Liver (tissue), 9 donors: ENCODE measurements around the gene ATG2B. TPM values are rescaled to one million over a fixed set of nuclear protein-coding genes. Genes with fewer than 3 reads are reported as not detected.

ENCODE experiments used
- DNase-seq: peaks from one replicate; pipeline ENCODE4 v3.0.0-alpha.2; 2017; ENCODE audit warnings: low spot score
- H3K27ac ChIP-seq, 2 donors: one replicate each; pipeline ENCODE4 v1.7.0; 2013; ENCODE audit warnings: inconsistent platforms in 2 of 2, low read length in 2 of 2, control low read depth in 1 of 2, low read depth in 1 of 2, mild to moderate bottlenecking in 1 of 2
- H3K27me3 ChIP-seq, 4 donors: one replicate each; pipeline versions ENCODE4 v1.6.1 to v1.7.0; 2013; ENCODE audit warnings: low read length in 3 of 4, inconsistent platforms in 1 of 4, mild to moderate bottlenecking in 1 of 4, moderate library complexity in 1 of 4; ENCODE audit not compliant: control insufficient read depth in 4 of 4, insufficient read depth in 4 of 4
- H3K36me3 ChIP-seq, 4 donors: one replicate each; pipeline versions ENCODE4 v1.6.1 to v1.7.0; 2013; ENCODE audit warnings: low read length in 3 of 4, mild to moderate bottlenecking in 3 of 4, low read depth in 1 of 4, moderate library complexity in 1 of 4; ENCODE audit not compliant: control insufficient read depth in 4 of 4, insufficient read depth in 3 of 4
- H3K4me1 ChIP-seq, 4 donors: one replicate each; pipeline versions ENCODE4 v1.6.1 to v1.7.0; 2013; ENCODE audit warnings: low read length in 3 of 4, mild to moderate bottlenecking in 3 of 4, moderate library complexity in 1 of 4; ENCODE audit not compliant: control insufficient read depth in 4 of 4, insufficient read depth in 4 of 4
- H3K4me3 ChIP-seq, 3 donors: one replicate each; pipeline versions ENCODE4 v1.6.1 to v1.7.0; 2013; ENCODE audit warnings: low read length in 3 of 3, control low read depth in 1 of 3, low read depth in 1 of 3, mild to moderate bottlenecking in 1 of 3
- H3K9ac ChIP-seq, 2 donors: one replicate each; pipeline ENCODE4 v1.7.0; 2013; ENCODE audit warnings: low read length in 2 of 2, mild to moderate bottlenecking in 2 of 2, moderate library complexity in 2 of 2, control low read depth in 1 of 2, low read depth in 1 of 2
- H3K9me3 ChIP-seq, 4 donors: one replicate each; pipeline versions ENCODE4 v1.6.1 to v1.7.0; 2013; ENCODE audit warnings: low read length in 3 of 4; ENCODE audit not compliant: control insufficient read depth in 4 of 4
- ATF3 ChIP-seq: IDR thresholded peaks from 2 replicates; pipeline ENCODE4 v1.6.1; 2016; ENCODE audit warnings: antibody characterized with exemption
- CTCF ChIP-seq: fragments of 150-350 bp; IDR thresholded peaks from 2 replicates; pipeline ENCODE4 v1.5.1; 2017; ENCODE audit warnings: improper control_type of control experiment, low read depth, low read length; ENCODE audit not compliant: missing input control
- EGR1 ChIP-seq, 2 donors: IDR thresholded peaks; 2 replicates each; pipeline ENCODE4 v1.6.1; 2016 to 2018; ENCODE audit warnings: antibody characterized with exemption in 2 of 2, low read depth in 2 of 2
- FOXA1 ChIP-seq: IDR thresholded peaks from 2 replicates; pipeline ENCODE4 v1.6.1; 2016; ENCODE audit warnings: antibody characterized with exemption
- FOXA2 ChIP-seq: IDR thresholded peaks from 2 replicates; pipeline ENCODE4 v1.6.1; 2016; ENCODE audit warnings: antibody characterized with exemption
- GABPA ChIP-seq, 2 donors: IDR thresholded peaks in 1 of 2; conservative IDR thresholded peaks in 1 of 2; 2 replicates each; pipeline ENCODE4 v1.6.1; 2016; ENCODE audit warnings: antibody characterized with exemption in 2 of 2, mild to moderate bottlenecking in 1 of 2, moderate library complexity in 1 of 2
- HNF4A ChIP-seq, 2 donors: conservative IDR thresholded peaks; 2 replicates each; pipeline ENCODE4 v1.6.1; 2016; ENCODE audit warnings: antibody characterized with exemption in 2 of 2, mild to moderate bottlenecking in 2 of 2
- HNF4G ChIP-seq: IDR thresholded peaks from 2 replicates; pipeline ENCODE4 v1.6.1; 2016; ENCODE audit warnings: antibody characterized with exemption
- JUND ChIP-seq, 2 donors: IDR thresholded peaks; 2 replicates each; pipeline ENCODE4 v1.6.1; 2016; ENCODE audit warnings: antibody characterized with exemption in 2 of 2
- NR2F2 ChIP-seq: IDR thresholded peaks from 2 replicates; pipeline ENCODE4 v1.6.1; 2016; ENCODE audit warnings: antibody characterized with exemption
- RAD21 ChIP-seq, 2 donors: IDR thresholded peaks; 2 replicates each; pipeline ENCODE4 v1.6.1; 2016; ENCODE audit warnings: antibody characterized with exemption in 2 of 2, mild to moderate bottlenecking in 2 of 2
- RXRA ChIP-seq, 2 donors: IDR thresholded peaks; 2 replicates each; pipeline ENCODE4 v1.6.1; 2017 to 2018; ENCODE audit warnings: antibody characterized with exemption in 2 of 2, mild to moderate bottlenecking in 1 of 2
- SP1 ChIP-seq: IDR thresholded peaks from 2 replicates; pipeline ENCODE4 v1.6.1; 2018; ENCODE audit warnings: antibody characterized with exemption, mild to moderate bottlenecking
- TAF1 ChIP-seq: conservative IDR thresholded peaks from 2 replicates; pipeline ENCODE4 v1.6.1; 2016; ENCODE audit warnings: antibody characterized with exemption, mild to moderate bottlenecking
- YY1 ChIP-seq: IDR thresholded peaks from 2 replicates; pipeline ENCODE4 v1.6.1; 2016; ENCODE audit warnings: antibody characterized with exemption, mild to moderate bottlenecking
- WGBS: extraction: QIAGEN DNeasy Blood & Tissue Kit; methylation state at CpG from one replicate; pipeline ENCODE4 v1.1.7; 2013; 5-methylcytosine and 5-hydroxymethylcytosine counted together
- polyA plus RNA-seq, 2 donors: library from polyadenylated mRNA; stranded (reverse) in 1 of 2; unstranded in 1 of 2; fragments of 200-250 nt in 1 of 2; fragments of >200 nt in 1 of 2; fragmentation: Nextera tagmentation in 1 of 2; extraction: Ambion mirVana in 1 of 2; gene quantifications; one replicate each; pipeline versions ENCODE4 v1.2.1 to v1.2.3, GENCODE V29; 2013 to 2015
- total RNA-seq, 2 donors: library from RNA; depleted of rRNA; stranded (reverse); fragments of >200 nt; gene quantifications; one replicate each; pipeline ENCODE4 v1.2.3, GENCODE V29; 2014
- TF ChIP-seq, protein P1 (sequence below): IDR thresholded peaks from 2 replicates; pipeline ENCODE4 v1.6.1; 2016; ENCODE audit warnings: antibody characterized with exemption
- TF ChIP-seq, protein P2 (sequence below): IDR thresholded peaks from 2 replicates; pipeline ENCODE4 v1.6.1; 2016; ENCODE audit warnings: antibody characterized with exemption, mild to moderate bottlenecking
- TF ChIP-seq, protein P3 (sequence below): IDR thresholded peaks from 2 replicates; pipeline ENCODE4 v1.6.1; 2016; ENCODE audit warnings: antibody characterized with exemption
- donor health status: healthy.
- donor health status: healthy.
- donor health status: healthy.
- donor health status: healthy.
- donor health status: healthy.

Gene ATG2B
- total and polyA plus RNA-seq, 4 donors, result 4.7 to 36.0 (median 20.5) TPM

- WGBS, result 78% methylated on average over 1 of the region's 1 CpG
Observed at GRCh38 chr14:96246539-96246847, 116.6 kb downstream of the ATG2B start.

More at GRCh38 chr14:96246539-96246847, 116.6 kb downstream of the ATG2B start:
- Histone ChIP-seq H3K9ac (no peak overlapping the region), H3K4me3 (no peak overlapping the region), H3K27me3 (no peaks in the 10 kb centered on the region), H3K9me3 (no peaks in the 10 kb centered on the region), H3K27ac (no peak overlapping the region), H3K4me1 (no peaks in the 10 kb centered on the region), H3K36me3 (no peaks in the 10 kb centered on the region)
- no peak for DNase-seq
- TF ChIP-seq FOXA1 (no peak), NR2F2 (no peak), SP1 (no peak), EGR1 (IDR thresholded peaks at IDR 0.05; ENCODE audit: low read depth in 2 of 2) (no peak), HNF4G (no peak), YY1 (no peak), TAF1 (no peak), GABPA (IDR thresholded peaks at IDR 0.05 in 1 of 2, conservative IDR thresholded peaks at IDR 0.05 in 1 of 2) (no peak), HNF4A (conservative IDR thresholded peaks at IDR 0.05) (no peak), RXRA (IDR thresholded peaks at IDR 0.05) (no peak), CTCF (no peak), FOXA2 (no peak), RAD21 (IDR thresholded peaks at IDR 0.05) (no peak), ATF3 (no peak), JUND (IDR thresholded peaks at IDR 0.05) (no peak)
- TF ChIP-seq, protein P1, sequence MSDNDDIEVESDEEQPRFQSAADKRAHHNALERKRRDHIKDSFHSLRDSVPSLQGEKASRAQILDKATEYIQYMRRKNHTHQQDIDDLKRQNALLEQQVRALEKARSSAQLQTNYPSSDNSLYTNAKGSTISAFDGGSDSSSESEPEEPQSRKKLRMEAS, result no peak
- TF ChIP-seq, protein P2, sequence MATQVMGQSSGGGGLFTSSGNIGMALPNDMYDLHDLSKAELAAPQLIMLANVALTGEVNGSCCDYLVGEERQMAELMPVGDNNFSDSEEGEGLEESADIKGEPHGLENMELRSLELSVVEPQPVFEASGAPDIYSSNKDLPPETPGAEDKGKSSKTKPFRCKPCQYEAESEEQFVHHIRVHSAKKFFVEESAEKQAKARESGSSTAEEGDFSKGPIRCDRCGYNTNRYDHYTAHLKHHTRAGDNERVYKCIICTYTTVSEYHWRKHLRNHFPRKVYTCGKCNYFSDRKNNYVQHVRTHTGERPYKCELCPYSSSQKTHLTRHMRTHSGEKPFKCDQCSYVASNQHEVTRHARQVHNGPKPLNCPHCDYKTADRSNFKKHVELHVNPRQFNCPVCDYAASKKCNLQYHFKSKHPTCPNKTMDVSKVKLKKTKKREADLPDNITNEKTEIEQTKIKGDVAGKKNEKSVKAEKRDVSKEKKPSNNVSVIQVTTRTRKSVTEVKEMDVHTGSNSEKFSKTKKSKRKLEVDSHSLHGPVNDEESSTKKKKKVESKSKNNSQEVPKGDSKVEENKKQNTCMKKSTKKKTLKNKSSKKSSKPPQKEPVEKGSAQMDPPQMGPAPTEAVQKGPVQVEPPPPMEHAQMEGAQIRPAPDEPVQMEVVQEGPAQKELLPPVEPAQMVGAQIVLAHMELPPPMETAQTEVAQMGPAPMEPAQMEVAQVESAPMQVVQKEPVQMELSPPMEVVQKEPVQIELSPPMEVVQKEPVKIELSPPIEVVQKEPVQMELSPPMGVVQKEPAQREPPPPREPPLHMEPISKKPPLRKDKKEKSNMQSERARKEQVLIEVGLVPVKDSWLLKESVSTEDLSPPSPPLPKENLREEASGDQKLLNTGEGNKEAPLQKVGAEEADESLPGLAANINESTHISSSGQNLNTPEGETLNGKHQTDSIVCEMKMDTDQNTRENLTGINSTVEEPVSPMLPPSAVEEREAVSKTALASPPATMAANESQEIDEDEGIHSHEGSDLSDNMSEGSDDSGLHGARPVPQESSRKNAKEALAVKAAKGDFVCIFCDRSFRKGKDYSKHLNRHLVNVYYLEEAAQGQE, result no peak
- TF ChIP-seq, protein P3, sequence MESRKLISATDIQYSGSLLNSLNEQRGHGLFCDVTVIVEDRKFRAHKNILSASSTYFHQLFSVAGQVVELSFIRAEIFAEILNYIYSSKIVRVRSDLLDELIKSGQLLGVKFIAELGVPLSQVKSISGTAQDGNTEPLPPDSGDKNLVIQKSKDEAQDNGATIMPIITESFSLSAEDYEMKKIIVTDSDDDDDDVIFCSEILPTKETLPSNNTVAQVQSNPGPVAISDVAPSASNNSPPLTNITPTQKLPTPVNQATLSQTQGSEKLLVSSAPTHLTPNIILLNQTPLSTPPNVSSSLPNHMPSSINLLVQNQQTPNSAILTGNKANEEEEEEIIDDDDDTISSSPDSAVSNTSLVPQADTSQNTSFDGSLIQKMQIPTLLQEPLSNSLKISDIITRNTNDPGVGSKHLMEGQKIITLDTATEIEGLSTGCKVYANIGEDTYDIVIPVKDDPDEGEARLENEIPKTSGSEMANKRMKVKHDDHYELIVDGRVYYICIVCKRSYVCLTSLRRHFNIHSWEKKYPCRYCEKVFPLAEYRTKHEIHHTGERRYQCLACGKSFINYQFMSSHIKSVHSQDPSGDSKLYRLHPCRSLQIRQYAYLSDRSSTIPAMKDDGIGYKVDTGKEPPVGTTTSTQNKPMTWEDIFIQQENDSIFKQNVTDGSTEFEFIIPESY, result no peak
